Peyer's patch (tissue), 4 donors: ENCODE data around the gene UBAC2.

ENCODE experiments used
- CTCF ChIP-seq, 6 experiments: fragments of 450-650 bp in 4 of 6; fragments of 200-600 bp in 2 of 6; sonication (generic) in 1 of 6; IDR thresholded peaks; one replicate each; pipeline ENCODE4 v1.5.1; 2017 to 2019; ENCODE audit warnings: antibody characterized with exemption in 6 of 6, mild to moderate bottlenecking in 3 of 6, moderate library complexity in 1 of 6
- POLR2A ChIP-seq, 2 donors: fragments of 450-650 bp; IDR thresholded peaks; one replicate each; pipeline ENCODE4 v1.5.1; 2017; ENCODE audit warnings: antibody characterized with exemption in 2 of 2, mild to moderate bottlenecking in 2 of 2, moderate library complexity in 2 of 2

GRCh38 chr13:99327126-99327525 is 126.5 kb downstream of the UBAC2 start:
- TF ChIP-seq CTCF (IDR thresholded peaks at IDR 0.05) (no peak), POLR2A (IDR thresholded peaks at IDR 0.05) (no peak)
